Prostate gland (tissue), 2 donors: ENCODE measurements around the gene LPP.

ENCODE experiments used
- CTCF ChIP-seq, 4 experiments: fragments of 200-600 bp in 2 of 4; fragments of 450-650 bp in 2 of 4; sonication (generic) in 2 of 4; IDR thresholded peaks; 1 replicate in 3 of 4; 2 replicates in 1 of 4; pipeline ENCODE4 v1.5.1; 2016 to 2019; ENCODE audit warnings: antibody characterized with exemption in 4 of 4, mild to moderate bottlenecking in 2 of 4, moderate library complexity in 2 of 4
- POLR2A ChIP-seq: fragments of 450-650 bp; IDR thresholded peaks from one replicate; pipeline ENCODE4 v1.6.1; 2016; ENCODE audit warnings: antibody characterized with exemption, mild to moderate bottlenecking

GRCh38 chr3:188747489-188747888 lies 593.5 kb downstream of the LPP start:
- TF ChIP-seq POLR2A (no peak), CTCF (IDR thresholded peaks at IDR 0.05) (no peak)
